ENCODE results near the gene CAMK1D. TPM values are rescaled to one million over a fixed set of nuclear protein-coding genes. Genes with fewer than 3 reads are reported as not detected.

CAMK1D gene
- total RNA-seq, 1 experiment from 2014 or later: 6.3 TPM

DNA sequence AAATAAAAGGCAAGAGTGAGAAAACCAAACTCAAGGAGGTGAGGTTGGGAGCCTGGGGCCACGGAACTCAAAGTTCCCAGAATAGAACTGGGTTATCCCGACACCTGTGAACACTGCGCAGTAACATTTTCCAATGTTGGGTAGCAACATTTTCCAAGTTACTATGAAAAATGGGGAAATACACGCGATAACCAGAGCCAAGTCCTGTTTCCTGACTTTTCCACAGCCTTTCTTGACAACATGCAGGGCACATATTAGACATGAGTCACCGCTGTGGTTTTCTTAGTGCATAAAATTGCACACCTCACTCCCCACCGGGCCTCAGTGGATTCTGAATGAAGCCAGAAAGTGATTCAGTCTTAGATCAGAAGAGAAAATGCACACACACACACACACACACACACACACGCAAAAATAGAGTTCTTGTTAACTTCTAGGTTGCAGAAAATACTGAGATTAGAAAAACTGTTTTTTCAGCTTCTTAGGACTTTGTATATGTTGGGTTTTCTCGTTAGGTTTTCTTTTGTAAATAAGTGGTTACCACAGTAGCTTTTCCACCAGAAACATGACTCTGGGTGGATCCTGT is 70.0 kb downstream of the CAMK1D start:
- Mint-ChIP-seq H3K4me1 (no peaks in the 10 kb centered on the region), H3K36me3 (ENCODE audit: insufficient read depth in 1 of 3, low read depth in 3 of 3) (no peaks in the 10 kb centered on the region; a peak in 1 of 7 replicates), H3K27me3 (ENCODE audit: low read depth) (no peaks in the 10 kb centered on the region), H3K4me3 (no peak overlapping the region), H3K9me3 (no peaks in the 10 kb centered on the region), H3K27ac (peak overlapping the region in 1 of 3 experiments; percentile 39; a peak in 1 of 7 replicates)
- H2BK5ac ChIP-seq (ENCODE audit: insufficient read length, low read length): no peak overlapping the region
- H4K5ac ChIP-seq (ENCODE audit: insufficient read length, low read depth, low read length): no peak overlapping the region
- H2AFZ ChIP-seq (ENCODE audit: low read length): no peak overlapping the region
- no peaks in the 10 kb centered on the region for H3K27me3 ChIP-seq (ENCODE audit: insufficient read depth, low read length)
- no peak overlapping the region for H3K14ac ChIP-seq (ENCODE audit: insufficient read depth, low read length)
- H3K27ac ChIP-seq (ENCODE audit: insufficient read length, low read depth, low read length): no peak overlapping the region
- H3K4ac ChIP-seq (ENCODE audit: low read depth, low read length): no peak overlapping the region
- no peak overlapping the region for H3K23ac ChIP-seq (ENCODE audit: insufficient read length, low read depth, low read length)
- no peak overlapping the region for H4K8ac ChIP-seq (replicated peaks; ENCODE audit: insufficient read length, low read depth, low read length)
- no peaks in the 10 kb centered on the region for H3K23me2 ChIP-seq (ENCODE audit: insufficient read length, low read depth, low read length, poor library complexity, severe bottlenecking)
- no peak overlapping the region for H2BK20ac ChIP-seq (ENCODE audit: low read depth, low read length, poor library complexity, severe bottlenecking)
- no peak for DNase-seq
- H3K4me1 ChIP-seq (ENCODE audit: insufficient read depth, low read length): no peaks in the 10 kb centered on the region
- H2BK15ac ChIP-seq (ENCODE audit: low read depth, low read length): no peak overlapping the region
- no peak overlapping the region for H2BK12ac ChIP-seq (ENCODE audit: insufficient read length, low read depth, low read length)
- no peak overlapping the region for H4K91ac ChIP-seq (ENCODE audit: insufficient read length, low read depth, low read length)
- no peak overlapping the region for H2AK5ac ChIP-seq (ENCODE audit: insufficient read length, low read length)
- no peak overlapping the region for H3K9ac ChIP-seq (ENCODE audit: extremely low read depth, insufficient read length, low read length)
- H3K56ac ChIP-seq (ENCODE audit: insufficient read length, low read depth, low read length): no peak overlapping the region
- no peaks in the 10 kb centered on the region for H3K79me2 ChIP-seq (ENCODE audit: insufficient read depth, low read length)
- H3K4me2 ChIP-seq (ENCODE audit: insufficient read depth, insufficient read length, low read length): no peak overlapping the region
- TF ChIP-seq, protein P1, sequence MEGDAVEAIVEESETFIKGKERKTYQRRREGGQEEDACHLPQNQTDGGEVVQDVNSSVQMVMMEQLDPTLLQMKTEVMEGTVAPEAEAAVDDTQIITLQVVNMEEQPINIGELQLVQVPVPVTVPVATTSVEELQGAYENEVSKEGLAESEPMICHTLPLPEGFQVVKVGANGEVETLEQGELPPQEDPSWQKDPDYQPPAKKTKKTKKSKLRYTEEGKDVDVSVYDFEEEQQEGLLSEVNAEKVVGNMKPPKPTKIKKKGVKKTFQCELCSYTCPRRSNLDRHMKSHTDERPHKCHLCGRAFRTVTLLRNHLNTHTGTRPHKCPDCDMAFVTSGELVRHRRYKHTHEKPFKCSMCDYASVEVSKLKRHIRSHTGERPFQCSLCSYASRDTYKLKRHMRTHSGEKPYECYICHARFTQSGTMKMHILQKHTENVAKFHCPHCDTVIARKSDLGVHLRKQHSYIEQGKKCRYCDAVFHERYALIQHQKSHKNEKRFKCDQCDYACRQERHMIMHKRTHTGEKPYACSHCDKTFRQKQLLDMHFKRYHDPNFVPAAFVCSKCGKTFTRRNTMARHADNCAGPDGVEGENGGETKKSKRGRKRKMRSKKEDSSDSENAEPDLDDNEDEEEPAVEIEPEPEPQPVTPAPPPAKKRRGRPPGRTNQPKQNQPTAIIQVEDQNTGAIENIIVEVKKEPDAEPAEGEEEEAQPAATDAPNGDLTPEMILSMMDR (conservative IDR thresholded peaks at IDR 0.05): no peak
- H3K18ac ChIP-seq (ENCODE audit: insufficient read length, low read depth, low read length): no peak overlapping the region
- no peaks in the 10 kb centered on the region for H4K20me1 ChIP-seq (ENCODE audit: control insufficient read depth, insufficient read depth, insufficient read length)
- H2BK120ac ChIP-seq (ENCODE audit: low read depth, low read length, poor library complexity, severe bottlenecking): no peak overlapping the region
- no peaks in the 10 kb centered on the region for H3K9me3 ChIP-seq (ENCODE audit: control insufficient read depth, low read depth, low read length)
- no CpG with 5 or more reads among the region's 9 CpGs for WGBS (ENCODE audit: extremely low coverage, insufficient read length, low lambda C conversion rate)
- no peak overlapping the region for H3T11ph ChIP-seq (ENCODE audit: low read length)
- no peaks in the 10 kb centered on the region for H3K79me1 ChIP-seq (ENCODE audit: insufficient read depth, low read depth, low read length, poor library complexity, severe bottlenecking)

Data from H9 (cell line).